GM19238 (cell line): ENCODE data around the gene KARS1.
"Not testable (repeated sequence)": the region's sequence is repeated elsewhere in the genome, so short reads cannot be mapped to it uniquely, and the experiment has no call there.

ENCODE experiments used
- DNase-seq: peaks from one replicate; pipeline ENCODE4 v3.0.0; 2011; ENCODE audit warnings: low spot score; ENCODE audit not compliant: insufficient read length

Gene KARS1

GRCh38 chr16:75626806-75627205, 20.7 kb downstream of the KARS1 start:
- DNase-seq, result no peak

GRCh38 chr16:75624921-75625334, 22.5 kb downstream of the KARS1 start:
- no peak for DNase-seq

GRCh38 chr16:75622761-75623605, 24.5 kb downstream of the KARS1 start, which contains the start of gene ADAT1:
Gene ADAT1, minus strand, starts transcription at chr16:75623281. Its CDS starts 2,482 bp downstream, at chr16:75620799.
- DNase-seq, result peak; percentile 88

GRCh38 chr16:75621170-75621477, 26.3 kb downstream of the KARS1 start:
- DNase-seq, result no peak

- no peak for DNase-seq
Observed at GRCh38 chr16:75620326-75621169, 26.9 kb downstream of the KARS1 start.

GRCh38 chr16:75618780-75619179, 28.7 kb downstream of the KARS1 start:
- no peak for DNase-seq

GRCh38 chr16:75617121-75617520, 30.3 kb downstream of the KARS1 start:
- no peak for DNase-seq

GRCh38 chr16:75616521-75617010, 30.9 kb downstream of the KARS1 start:
- DNase-seq, result no peak

GRCh38 chr16:75615619-75616018, 31.8 kb downstream of the KARS1 start:
- no peak for DNase-seq

GRCh38 chr16:75614066-75614897, 33.2 kb downstream of the KARS1 start:
- no peak for DNase-seq

- no peak for DNase-seq
Observed at GRCh38 chr16:75606507-75606906, 41.0 kb downstream of the KARS1 start.

- no peak for DNase-seq
Observed at GRCh38 chr16:75603241-75603640, 44.2 kb downstream of the KARS1 start.

GRCh38 chr16:75599452-75600277, 47.8 kb downstream of the KARS1 start:
- DNase-seq, result no peak

- no peak for DNase-seq
Observed at GRCh38 chr16:75593825-75594820, 53.3 kb downstream of the KARS1 start.

- no peak for DNase-seq
Observed at GRCh38 chr16:75593308-75593707, 54.2 kb downstream of the KARS1 start.

GRCh38 chr16:75591927-75592326, 55.5 kb downstream of the KARS1 start:
- not testable (repeated sequence) for DNase-seq

GRCh38 chr16:75590920-75591843, 56.3 kb downstream of the KARS1 start:
- no peak for DNase-seq

GRCh38 chr16:75589306-75589705, 58.2 kb downstream of the KARS1 start:
- no peak for DNase-seq
